GM04503 (cell line): Measurements from ENCODE around the gene MRPL44.
"Not testable (repeated sequence)": the region's sequence is repeated elsewhere in the genome, so short reads cannot be mapped to it uniquely, and the experiment has no call there.

ENCODE experiments used
- DNase-seq: peaks from one replicate; pipeline ENCODE4 v3.0.0-alpha.2; 2012; ENCODE audit warnings: low read depth

The MRPL44 gene

GRCh38 chr2:223936862-223937326 is 20.4 kb upstream of the MRPL44 start:
- no peak for DNase-seq

- DNase-seq: no peak
Measured at GRCh38 chr2:223937535-223937934, 19.7 kb upstream of the MRPL44 start.

DNA sequence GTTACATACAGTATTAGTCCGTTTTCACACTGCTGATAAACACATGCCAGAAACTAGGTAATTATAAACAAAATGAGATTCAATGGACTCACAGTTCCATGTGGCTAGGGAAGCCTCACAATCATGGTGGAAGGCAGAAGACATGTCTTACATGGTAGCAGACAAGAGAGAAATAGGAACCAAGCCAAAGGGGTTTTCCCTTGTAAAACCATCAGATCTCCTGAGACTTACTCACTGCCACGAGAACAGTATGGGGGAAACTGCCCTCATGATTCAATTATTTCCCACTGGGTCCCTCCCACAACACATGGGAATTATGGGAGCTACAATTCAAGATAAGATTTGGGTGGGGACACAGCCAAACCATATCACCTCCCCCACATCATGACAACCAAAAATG is 17.8 kb upstream of the MRPL44 start:
- not testable (repeated sequence) for DNase-seq

GRCh38 chr2:223941579-223942277 is 15.5 kb upstream of the MRPL44 start:
- peak; percentile 70 for DNase-seq

GRCh38 chr2:223943135-223943534 is 14.1 kb upstream of the MRPL44 start:
- no peak for DNase-seq

- DNase-seq: no peak
Measured at GRCh38 chr2:223943561-223944008, 13.7 kb upstream of the MRPL44 start.

- DNase-seq: no peak
Measured at GRCh38 chr2:223944166-223944702, 13.0 kb upstream of the MRPL44 start.

DNA sequence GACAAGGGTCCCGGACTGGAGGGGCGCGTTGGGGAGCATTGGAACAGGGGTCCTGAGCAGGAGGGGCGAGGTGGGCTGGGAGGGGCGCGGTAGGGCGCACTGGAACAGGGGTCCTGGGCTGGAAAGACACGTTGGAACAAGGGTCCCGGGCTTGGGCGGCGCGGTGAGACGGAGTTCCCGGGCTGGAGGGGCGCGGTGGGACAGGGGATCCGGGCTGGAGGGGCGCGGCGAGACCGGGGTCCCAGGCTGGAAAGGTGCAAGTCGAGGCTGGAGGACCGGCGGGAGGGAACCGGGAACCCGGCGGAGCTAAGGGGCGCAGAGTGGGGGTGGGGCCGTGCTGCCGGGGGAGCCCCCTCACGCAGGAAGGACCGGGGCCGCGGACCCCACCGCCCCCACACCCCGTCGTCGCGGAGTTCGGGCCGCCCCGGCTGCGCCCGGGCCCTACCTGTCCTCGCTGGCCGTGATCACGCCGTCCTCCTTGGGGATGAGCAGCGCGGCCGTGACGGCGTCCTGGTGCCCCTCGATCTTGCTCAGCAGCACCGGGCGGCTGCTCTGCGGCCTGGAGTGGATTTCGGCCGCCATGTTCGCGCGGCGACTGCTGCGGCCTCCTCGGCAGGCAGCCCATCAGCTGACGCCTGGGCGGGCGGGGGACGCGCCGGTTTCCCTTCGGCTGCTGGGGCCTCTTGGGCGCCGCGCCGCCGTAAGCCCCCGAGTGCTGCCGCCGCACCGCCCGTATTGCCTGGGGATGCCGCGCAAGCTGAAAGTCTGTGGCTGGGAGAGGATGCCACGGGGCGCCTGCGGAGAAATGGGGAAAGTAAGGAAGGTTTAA is 12.3 kb upstream of the MRPL44 start, which contains the start of gene WDFY1:
WDFY1 (minus strand) TSS at position 633 of the 829 bp plus-strand sequence; CDS start at position 582, 51 bp downstream.
- DNase-seq: no peak

DNA sequence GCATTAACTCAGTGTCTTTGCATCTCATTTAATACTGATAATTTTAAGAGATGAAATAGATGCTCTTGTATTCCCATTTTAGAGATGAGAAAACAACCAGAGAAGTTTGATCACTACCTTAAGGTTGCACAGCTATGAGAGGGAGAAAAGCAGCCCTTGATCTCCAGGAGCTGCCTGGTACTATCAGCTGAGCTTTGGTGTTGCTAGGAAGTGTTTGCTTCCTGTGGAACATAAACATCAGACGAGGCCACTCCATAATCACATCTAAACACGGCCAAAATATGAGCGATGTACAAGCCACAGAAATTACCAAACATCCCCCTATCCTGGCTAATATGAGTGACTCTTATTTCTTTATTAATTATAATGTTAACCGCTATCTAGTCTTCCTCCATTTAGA is 11.5 kb upstream of the MRPL44 start:
- no peak for DNase-seq

- DNase-seq: no peak
Measured at GRCh38 chr2:223947711-223948205, 9.5 kb upstream of the MRPL44 start.

- DNase-seq: no peak
Measured at GRCh38 chr2:223949241-223949840, 7.9 kb upstream of the MRPL44 start.

DNA sequence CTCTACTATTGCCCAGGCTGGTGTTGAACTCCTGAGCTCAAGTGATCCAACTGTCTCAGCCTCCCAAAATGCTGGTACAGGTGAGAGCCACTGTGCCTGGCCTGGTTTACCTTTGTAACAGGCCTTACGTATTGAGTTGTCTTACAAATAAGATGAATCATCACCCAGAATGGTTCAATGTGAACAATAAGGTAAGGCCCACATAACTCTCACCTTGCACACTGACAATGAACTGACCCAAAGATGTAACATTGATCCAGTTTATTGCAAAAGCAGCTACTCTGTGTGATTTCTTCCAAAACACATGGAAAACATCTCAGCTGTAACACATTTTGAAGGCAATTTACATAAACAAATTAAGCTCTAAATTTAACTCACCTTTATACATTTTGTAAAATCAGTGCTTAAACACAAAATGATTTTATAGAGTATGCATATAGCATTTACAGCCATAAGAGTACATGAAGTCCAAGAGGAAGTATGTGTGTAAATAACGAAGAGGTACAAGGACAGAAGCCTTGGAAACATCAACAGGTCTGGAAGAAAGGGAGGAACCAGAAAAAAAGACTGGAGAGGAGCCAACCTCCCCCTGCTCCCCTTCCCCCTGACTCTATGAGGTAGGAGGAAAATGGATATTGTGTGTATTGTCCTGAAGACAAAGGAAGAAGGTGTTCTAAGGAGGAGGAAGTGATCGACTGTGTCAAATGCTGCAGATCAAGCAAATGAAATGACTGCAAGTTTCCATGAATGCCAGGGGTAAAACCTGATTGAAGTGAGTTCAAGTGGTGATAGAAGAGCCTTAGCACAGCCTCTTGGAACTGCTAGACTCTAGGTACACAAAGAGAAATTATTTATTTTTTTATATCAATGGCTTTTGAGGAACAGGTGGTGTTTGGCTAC is 6.6 kb upstream of the MRPL44 start:
- DNase-seq: no peak

DNA sequence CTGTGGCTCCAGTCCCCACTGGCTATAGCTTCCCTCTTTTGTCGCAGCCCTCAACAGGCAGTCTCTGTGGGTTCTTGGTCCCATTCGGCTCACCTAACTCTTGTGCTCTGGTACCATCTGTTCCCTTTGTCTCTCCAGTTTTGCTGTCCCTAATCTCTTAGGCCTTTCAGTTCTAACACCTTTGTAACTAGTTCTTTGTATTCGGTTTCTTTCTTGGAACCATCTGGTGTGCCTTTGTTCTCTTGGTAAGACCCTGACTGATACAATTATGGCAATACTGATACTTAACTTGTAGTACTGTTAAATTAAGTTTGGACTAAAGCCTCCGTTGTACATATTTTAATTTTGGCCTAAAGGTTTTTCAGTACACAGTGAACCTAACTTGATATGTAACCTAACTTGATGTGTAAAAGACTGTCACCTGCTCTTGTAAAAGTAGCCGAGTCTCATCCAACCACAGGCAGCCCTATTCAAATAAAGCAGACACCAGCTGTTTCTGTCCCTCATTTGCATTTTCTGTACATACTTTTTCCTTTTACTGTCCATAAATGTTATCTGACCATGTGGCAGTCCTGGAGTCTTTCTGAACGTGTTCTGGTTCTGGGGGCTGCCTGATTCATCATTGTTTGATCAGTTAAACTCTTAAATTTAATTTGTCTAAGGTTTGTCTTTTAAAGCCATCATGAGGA is 4.8 kb upstream of the MRPL44 start:
- no peak for DNase-seq

DNA sequence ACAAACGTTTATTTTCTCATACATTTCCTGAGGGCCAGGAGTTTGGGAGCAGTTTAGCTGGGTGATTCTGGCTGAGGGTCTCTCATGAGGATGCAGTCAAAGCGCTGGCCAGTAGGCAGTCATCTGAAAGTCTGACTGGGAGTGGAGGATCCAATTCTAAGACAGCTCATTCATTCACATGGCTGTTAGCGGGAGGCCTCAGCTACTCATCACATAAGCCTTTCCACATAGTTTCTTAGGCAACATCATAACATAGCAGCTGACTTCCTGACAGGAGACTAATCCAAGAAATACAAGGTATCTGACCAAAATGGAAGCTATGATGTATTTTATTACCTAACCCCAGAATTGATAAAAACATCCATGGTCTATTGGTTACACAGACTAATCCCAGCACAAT is 2.9 kb upstream of the MRPL44 start:
- DNase-seq: peak; percentile 64

DNA sequence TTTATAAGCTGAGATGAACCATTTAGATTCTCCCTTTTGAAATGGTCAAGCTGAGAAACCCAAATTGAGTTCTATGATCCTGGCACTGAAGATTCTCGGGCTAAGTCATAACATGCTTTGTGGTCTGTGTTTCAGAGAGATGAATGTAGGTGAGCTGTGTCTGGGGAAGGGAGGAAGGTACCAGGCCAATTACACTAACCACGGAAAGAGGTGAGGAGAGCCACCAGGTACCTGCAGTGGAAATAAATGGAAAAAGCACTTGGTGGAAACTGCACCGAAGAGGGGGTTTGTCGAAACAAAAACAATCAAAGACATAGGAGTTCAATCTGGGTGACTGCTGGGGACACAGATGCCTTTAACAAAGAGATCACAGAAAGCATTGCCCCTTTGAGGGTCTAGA is 963 bp upstream of the MRPL44 start:
- DNase-seq: no peak

DNA sequence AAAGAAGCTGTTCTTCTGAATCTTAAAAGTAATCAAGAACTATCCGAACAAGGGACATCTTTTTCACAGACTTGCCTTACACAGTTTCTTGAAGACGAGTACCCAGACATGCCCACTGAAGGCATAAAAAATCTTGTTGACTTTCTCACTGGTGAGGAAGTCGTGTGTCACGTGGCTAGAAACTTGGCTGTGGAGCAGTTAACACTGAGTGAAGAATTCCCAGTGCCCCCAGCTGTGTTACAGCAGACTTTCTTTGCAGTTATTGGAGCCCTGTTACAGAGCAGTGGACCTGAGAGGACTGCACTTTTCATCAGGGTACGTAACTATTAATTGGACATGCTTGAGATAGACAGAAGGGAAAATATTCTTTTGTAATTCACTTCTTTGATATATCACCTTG is 2.4 kb downstream of the MRPL44 start:
- no peak for DNase-seq

GRCh38 chr2:223967981-223968380 is 10.7 kb downstream of the MRPL44 start:
- no peak for DNase-seq

DNA sequence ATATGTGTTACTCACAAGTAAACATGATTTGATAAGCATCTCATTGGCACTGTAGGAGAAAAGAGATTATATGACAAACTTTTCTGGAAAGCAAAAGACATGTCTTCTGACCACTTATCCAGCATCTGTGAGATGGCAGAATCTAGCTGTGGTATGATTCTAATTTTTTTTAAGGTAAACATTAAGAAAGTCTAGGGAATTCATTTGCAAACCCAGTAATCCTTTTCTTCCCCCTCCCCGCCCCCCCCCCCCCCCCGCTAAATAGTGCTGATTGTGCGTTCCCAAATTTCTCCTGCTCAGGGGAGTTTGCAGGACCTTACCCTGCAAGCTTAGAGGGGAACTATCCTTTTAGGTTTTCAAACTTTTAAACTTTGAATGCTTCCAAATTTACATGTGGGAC is 12.1 kb downstream of the MRPL44 start:
- no peak for DNase-seq

GRCh38 chr2:223969856-223970255 is 12.6 kb downstream of the MRPL44 start:
- no peak for DNase-seq

- peak; percentile 31 for DNase-seq
Measured at GRCh38 chr2:223970343-223971128, 13.3 kb downstream of the MRPL44 start.
